ENCODE measurements around the gene LMTK3.
A peak's percentile ranks its signal among the peaks of the same experiment; 100 is the strongest.

The LMTK3 gene

GRCh38 chr19:48529156-48529555 lies 17.5 kb upstream of the LMTK3 start:
- TF ChIP-seq RAD21 (IDR thresholded peaks at IDR 0.05; ENCODE audit: low read depth), result no peak
- TF ChIP-seq YY1 (IDR thresholded peaks at IDR 0.05; ENCODE audit: low read depth), result peak; percentile 56; the same call in 1 of the 2 replicates
- no peak for TF ChIP-seq CREB1 (IDR thresholded peaks at IDR 0.05; ENCODE audit: low read depth)

- TF ChIP-seq EGR1 (IDR thresholded peaks at IDR 0.05), result no peak
- no peak for TF ChIP-seq USF1 (IDR thresholded peaks at IDR 0.05)
- TF ChIP-seq FOXM1 (IDR thresholded peaks at IDR 0.05; ENCODE audit: borderline replicate concordance, low read depth), result no peak
- TF ChIP-seq TAF1 (IDR thresholded peaks at IDR 0.05; ENCODE audit: low read depth), result no peak
- TF ChIP-seq ZBTB7A (IDR thresholded peaks at IDR 0.05; ENCODE audit: low read depth), result no peak
- no peak for TF ChIP-seq RAD21 (IDR thresholded peaks at IDR 0.05; ENCODE audit: low read depth)
- no peak for TF ChIP-seq CEBPB (IDR thresholded peaks at IDR 0.05)
- no peak for TF ChIP-seq EP300 (IDR thresholded peaks at IDR 0.05; ENCODE audit: borderline replicate concordance)
- TF ChIP-seq TCF12 (IDR thresholded peaks at IDR 0.05; ENCODE audit: low read depth), result no peak
- no peak for TF ChIP-seq YY1 (IDR thresholded peaks at IDR 0.05; ENCODE audit: low read depth)
- TF ChIP-seq MAX (IDR thresholded peaks at IDR 0.05), result no peak
- TF ChIP-seq CREB1 (IDR thresholded peaks at IDR 0.05; ENCODE audit: low read depth), result no peak
- TF ChIP-seq TEAD4 (IDR thresholded peaks at IDR 0.05), result no peak
- no peak for TF ChIP-seq REST (IDR thresholded peaks at IDR 0.05; ENCODE audit: low read depth)
- TF ChIP-seq NFIC (IDR thresholded peaks at IDR 0.05), result no peak
Observed at GRCh38 chr19:48524732-48525131, 13.1 kb upstream of the LMTK3 start.

GRCh38 chr19:48524221-48524620 lies 12.6 kb upstream of the LMTK3 start:
- TF ChIP-seq YY1 (IDR thresholded peaks at IDR 0.05; ENCODE audit: low read depth), result 0 out of 2 replicates have a peak, but pooled peaks have one; percentile 29
- no peak for TF ChIP-seq CREB1 (IDR thresholded peaks at IDR 0.05; ENCODE audit: low read depth)

- TF ChIP-seq FOXM1 (IDR thresholded peaks at IDR 0.05; ENCODE audit: borderline replicate concordance, low read depth) (no peak), MAX (IDR thresholded peaks at IDR 0.05) (no peak), TCF12 (IDR thresholded peaks at IDR 0.05; ENCODE audit: low read depth) (no peak), CREB1 (IDR thresholded peaks at IDR 0.05; ENCODE audit: low read depth) (no peak), NFIC (IDR thresholded peaks at IDR 0.05) (no peak), CEBPB (IDR thresholded peaks at IDR 0.05) (no peak), TEAD4 (IDR thresholded peaks at IDR 0.05) (no peak), EGR1 (IDR thresholded peaks at IDR 0.05) (no peak), YY1 (IDR thresholded peaks at IDR 0.05; ENCODE audit: low read depth) (no peak), TAF1 (IDR thresholded peaks at IDR 0.05; ENCODE audit: low read depth) (no peak), USF1 (IDR thresholded peaks at IDR 0.05) (no peak), RAD21 (IDR thresholded peaks at IDR 0.05; ENCODE audit: low read depth) (no peak), EP300 (IDR thresholded peaks at IDR 0.05; ENCODE audit: borderline replicate concordance) (no peak), REST (IDR thresholded peaks at IDR 0.05; ENCODE audit: low read depth) (no peak), ZBTB7A (IDR thresholded peaks at IDR 0.05; ENCODE audit: low read depth) (no peak)
Observed at GRCh38 chr19:48520134-48520533, 8.5 kb upstream of the LMTK3 start.

- TF ChIP-seq YY1 (IDR thresholded peaks at IDR 0.05; ENCODE audit: low read depth), result no peak
- TF ChIP-seq REST (IDR thresholded peaks at IDR 0.05; ENCODE audit: low read depth), result no peak
- TF ChIP-seq FOXM1 (IDR thresholded peaks at IDR 0.05; ENCODE audit: borderline replicate concordance, low read depth), result no peak
- no peak for TF ChIP-seq ZBTB7A (IDR thresholded peaks at IDR 0.05; ENCODE audit: low read depth)
- TF ChIP-seq CEBPB (IDR thresholded peaks at IDR 0.05), result no peak
- TF ChIP-seq EP300 (IDR thresholded peaks at IDR 0.05; ENCODE audit: borderline replicate concordance), result no peak
- TF ChIP-seq TEAD4 (IDR thresholded peaks at IDR 0.05), result no peak
- TF ChIP-seq EGR1 (IDR thresholded peaks at IDR 0.05), result no peak
- no peak for TF ChIP-seq MAX (IDR thresholded peaks at IDR 0.05)
- TF ChIP-seq RAD21 (IDR thresholded peaks at IDR 0.05; ENCODE audit: low read depth), result no peak
- TF ChIP-seq USF1 (IDR thresholded peaks at IDR 0.05), result no peak
Observed at GRCh38 chr19:48518207-48518606, 6.6 kb upstream of the LMTK3 start.
